Osteoblast (primary cell): Measurements from ENCODE around the gene FADS2. TPM values are rescaled to one million over a fixed set of nuclear protein-coding genes. Genes with fewer than 3 reads are reported as not detected.
A peak's percentile ranks its signal among the peaks of the same experiment; 100 is the strongest.

Source experiments
- DNase-seq: peaks from one replicate; pipeline ENCODE4 v3.0.0; 2011; ENCODE audit warnings: low spot score, mixed read lengths; ENCODE audit not compliant: insufficient read length; ENCODE audit errors: missing footprints
- H2AFZ ChIP-seq: 2 replicates; pipeline ENCODE4 v1.6.0; 2011; ENCODE audit warnings: mild to moderate bottlenecking, low read length
- H3K27ac ChIP-seq: 2 replicates; pipeline ENCODE4 v1.5.1; 2011; ENCODE audit warnings: mild to moderate bottlenecking, low read depth, low read length, moderate library complexity
- H3K27me3 ChIP-seq: 2 replicates; pipeline ENCODE4 v1.6.0; 2012; ENCODE audit warnings: mild to moderate bottlenecking, control low read depth, inconsistent platforms, low read length, moderate library complexity; ENCODE audit not compliant: insufficient read depth
- H3K36me3 ChIP-seq: 2 replicates; pipeline ENCODE4 v1.5.1; 2011; ENCODE audit warnings: mild to moderate bottlenecking, low read length, control low read depth, moderate library complexity; ENCODE audit not compliant: insufficient read depth
- H3K4me1 ChIP-seq: 2 replicates; pipeline ENCODE4 v1.5.1; 2011; ENCODE audit warnings: mild to moderate bottlenecking, low read length, control low read depth, moderate library complexity; ENCODE audit not compliant: insufficient read depth
- H3K4me2 ChIP-seq: 2 replicates; pipeline ENCODE4 v1.6.0; 2011; ENCODE audit warnings: mild to moderate bottlenecking, low read length; ENCODE audit not compliant: insufficient read depth
- H3K4me3 ChIP-seq: fragments of 200-600 bp; sonication (generic); 3 replicates; pipeline ENCODE4 v1.5.1; 2012; ENCODE audit warnings: mild to moderate bottlenecking, low read length, inconsistent platforms; ENCODE audit not compliant: insufficient read depth
- H3K79me2 ChIP-seq: 2 replicates; pipeline ENCODE4 v1.6.0; 2012; ENCODE audit warnings: mild to moderate bottlenecking, low read length, control low read depth, inconsistent platforms; ENCODE audit not compliant: insufficient read depth
- H3K9me3 ChIP-seq: 2 replicates; pipeline ENCODE4 v1.5.1; 2011; ENCODE audit warnings: low read depth, low read length, control low read depth
- H4K20me1 ChIP-seq: 2 replicates; pipeline ENCODE4 v1.6.0; 2012; ENCODE audit warnings: mild to moderate bottlenecking, low read length, control low read depth; ENCODE audit not compliant: insufficient read depth
- total RNA-seq: library from RNA; depleted of rRNA; stranded (reverse); fragments of >200 nt; gene quantifications from 2 replicates; pipeline ENCODE4 v1.2.3, GENCODE V29; 2012
- TF ChIP-seq, protein P1 (sequence below): IDR thresholded peaks from 2 replicates; pipeline ENCODE4 v1.5.1; 2011; ENCODE audit warnings: mild to moderate bottlenecking, low read depth, low read length, moderate library complexity; ENCODE audit errors: extremely low read depth

FADS2 gene
- total RNA-seq, 1 donor = 275 TPM

- no peak overlapping the region for H3K4me3 ChIP-seq
- H4K20me1 ChIP-seq = no peaks in the 10 kb centered on the region
- no peaks in the 10 kb centered on the region for H3K9me3 ChIP-seq
- H2AFZ ChIP-seq = no peak overlapping the region
- no peaks in the 10 kb centered on the region for H3K4me1 ChIP-seq
- TF ChIP-seq, protein P1, sequence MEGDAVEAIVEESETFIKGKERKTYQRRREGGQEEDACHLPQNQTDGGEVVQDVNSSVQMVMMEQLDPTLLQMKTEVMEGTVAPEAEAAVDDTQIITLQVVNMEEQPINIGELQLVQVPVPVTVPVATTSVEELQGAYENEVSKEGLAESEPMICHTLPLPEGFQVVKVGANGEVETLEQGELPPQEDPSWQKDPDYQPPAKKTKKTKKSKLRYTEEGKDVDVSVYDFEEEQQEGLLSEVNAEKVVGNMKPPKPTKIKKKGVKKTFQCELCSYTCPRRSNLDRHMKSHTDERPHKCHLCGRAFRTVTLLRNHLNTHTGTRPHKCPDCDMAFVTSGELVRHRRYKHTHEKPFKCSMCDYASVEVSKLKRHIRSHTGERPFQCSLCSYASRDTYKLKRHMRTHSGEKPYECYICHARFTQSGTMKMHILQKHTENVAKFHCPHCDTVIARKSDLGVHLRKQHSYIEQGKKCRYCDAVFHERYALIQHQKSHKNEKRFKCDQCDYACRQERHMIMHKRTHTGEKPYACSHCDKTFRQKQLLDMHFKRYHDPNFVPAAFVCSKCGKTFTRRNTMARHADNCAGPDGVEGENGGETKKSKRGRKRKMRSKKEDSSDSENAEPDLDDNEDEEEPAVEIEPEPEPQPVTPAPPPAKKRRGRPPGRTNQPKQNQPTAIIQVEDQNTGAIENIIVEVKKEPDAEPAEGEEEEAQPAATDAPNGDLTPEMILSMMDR = no peak
- no peaks in the 10 kb centered on the region for H3K27me3 ChIP-seq
- no peaks in the 10 kb centered on the region for H3K79me2 ChIP-seq
- no peak for DNase-seq
- no peaks in the 10 kb centered on the region for H3K36me3 ChIP-seq
- H3K4me2 ChIP-seq = no peak overlapping the region
- no peak overlapping the region for H3K27ac ChIP-seq
Measured at GRCh38 chr11:61900251-61900650, 72.2 kb downstream of the FADS2 start.

- no peaks in the 10 kb centered on the region for H3K4me1 ChIP-seq
- H3K27me3 ChIP-seq = no peaks in the 10 kb centered on the region
- H3K79me2 ChIP-seq = no peaks in the 10 kb centered on the region
- DNase-seq = no peak
- no peak overlapping the region for H3K27ac ChIP-seq
- H4K20me1 ChIP-seq = no peaks in the 10 kb centered on the region
- H2AFZ ChIP-seq = no peak overlapping the region
- no peak overlapping the region for H3K4me3 ChIP-seq
- no peaks in the 10 kb centered on the region for H3K36me3 ChIP-seq
- TF ChIP-seq, protein P1 = no peak
- H3K9me3 ChIP-seq = no peaks in the 10 kb centered on the region
- no peak overlapping the region for H3K4me2 ChIP-seq
Measured at GRCh38 chr11:61901397-61901796, 73.3 kb downstream of the FADS2 start.

DNA sequence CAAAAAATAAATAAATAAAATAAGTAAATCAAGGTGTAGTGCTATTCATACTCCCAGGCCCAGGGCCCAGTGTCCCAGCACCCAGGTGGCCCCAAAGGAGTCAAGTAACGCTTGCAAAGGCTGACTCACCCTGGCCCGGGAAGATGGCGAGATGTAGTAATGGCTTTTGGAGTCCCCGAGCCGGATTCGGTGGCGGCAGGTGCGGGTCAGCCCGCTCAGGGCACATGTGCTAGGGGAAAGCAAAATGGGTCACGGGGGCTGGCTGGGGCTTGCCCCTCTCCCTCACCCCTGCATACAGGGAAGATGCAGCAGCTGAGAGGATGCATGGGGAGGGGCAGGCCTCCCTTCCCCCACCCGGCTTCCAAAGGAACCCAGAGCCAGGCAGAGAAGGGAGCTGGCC is 74.2 kb downstream of the FADS2 start:
- Histone ChIP-seq H3K4me3 (no peak overlapping the region), H3K27me3 (no peaks in the 10 kb centered on the region), H3K9me3 (no peaks in the 10 kb centered on the region), H3K79me2 (no peaks in the 10 kb centered on the region), H3K4me2 (no peak overlapping the region), H4K20me1 (no peaks in the 10 kb centered on the region), H3K27ac (no peak overlapping the region), H3K36me3 (no peaks in the 10 kb centered on the region), H3K4me1 (no peaks in the 10 kb centered on the region), H2AFZ (no peak overlapping the region)
- TF ChIP-seq, protein P1 = no peak
- DNase-seq = peak; percentile 70

DNA sequence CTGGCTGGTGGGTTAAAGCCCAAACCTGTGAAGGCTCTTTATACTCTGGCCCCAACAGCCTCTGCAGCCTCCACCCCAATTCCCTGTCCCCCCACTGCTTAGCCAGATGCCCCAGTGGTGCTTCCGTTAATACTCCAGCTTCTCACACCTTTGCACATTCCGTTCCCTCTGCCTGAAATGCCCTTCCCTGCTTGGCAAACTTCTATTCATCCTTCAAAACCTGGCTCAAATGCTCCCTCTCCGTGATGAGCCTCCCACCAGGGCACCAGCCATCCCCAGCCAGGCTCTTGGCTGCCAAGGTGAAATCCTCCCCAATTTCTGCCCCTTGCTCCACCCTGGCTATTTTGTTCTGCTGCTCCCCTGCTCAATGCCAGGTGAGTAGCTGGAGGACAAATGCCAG is 75.7 kb downstream of the FADS2 start:
- H2AFZ ChIP-seq = no peak overlapping the region
- H3K4me3 ChIP-seq = no peak overlapping the region
- no peaks in the 10 kb centered on the region for H3K9me3 ChIP-seq
- no peaks in the 10 kb centered on the region for H3K36me3 ChIP-seq
- no peak overlapping the region for H3K4me2 ChIP-seq
- DNase-seq = peak; percentile 32
- no peaks in the 10 kb centered on the region for H3K4me1 ChIP-seq
- TF ChIP-seq, protein P1 = no peak
- no peaks in the 10 kb centered on the region for H3K27me3 ChIP-seq
- H3K27ac ChIP-seq = no peak overlapping the region
- H3K79me2 ChIP-seq = no peaks in the 10 kb centered on the region
- no peaks in the 10 kb centered on the region for H4K20me1 ChIP-seq
